OCI-LY7 (cell line): Measurements from ENCODE around the gene CATSPER3. TPM values are rescaled to one million over a fixed set of nuclear protein-coding genes. Genes with fewer than 3 reads are reported as not detected.

ENCODE experiments used
- BruUV-seq: library from RNA; stranded (reverse); fragments of 400-500 nt; replicated peaks from 2 replicates; lab custom pipeline; 2021; lab: Mats Ljungman, UMichigan
- CTCF ChIA-PET: fragments of 300-600 bp; sonication (Branson Sonifier 250); formaldehyde crosslinking; loops from one replicate; lab custom pipeline; 2022; ENCODE audit warnings: antibody characterized with exemption; ENCODE audit not compliant: unreplicated experiment; lab: Charles Lee
- POLR2A ChIA-PET: fragments of 300-600 bp; sonication (Branson Sonifier 250); formaldehyde crosslinking; loops from one replicate; lab custom pipeline; 2022; ENCODE audit warnings: antibody characterized with exemption; lab: Charles Lee
- DNase-seq: peaks from one replicate; pipeline ENCODE4 v3.0.0-alpha.2; 2015; ENCODE audit warnings: low spot score
- H2AFZ ChIP-seq: fragments of 200-600 bp; sonication (generic), shearing (Covaris generic); 2 replicates; pipeline ENCODE4 v1.6.1; 2014; ENCODE audit warnings: mild to moderate bottlenecking, antibody characterized with exemption, low read length, moderate library complexity
- H3K27ac ChIP-seq: fragments of 200-600 bp; sonication (generic); 2 replicates; pipeline ENCODE4 v1.5.1; 2014; ENCODE audit warnings: mixed run types, low read depth, mild to moderate bottlenecking, moderate library complexity, low read length, inconsistent platforms; ENCODE audit not compliant: poor library complexity, severe bottlenecking
- H3K36me3 ChIP-seq: fragments of 200-600 bp; sonication (generic); 2 replicates; pipeline ENCODE4 v1.6.1; 2014; ENCODE audit warnings: mild to moderate bottlenecking, antibody characterized with exemption, low read length, moderate library complexity, mixed read lengths; ENCODE audit not compliant: insufficient read depth
- H3K4me1 ChIP-seq: fragments of 200-600 bp; sonication (generic); 2 replicates; pipeline ENCODE4 v1.5.1; 2014; ENCODE audit warnings: mild to moderate bottlenecking, low read length; ENCODE audit not compliant: insufficient read depth, poor library complexity, severe bottlenecking
- H3K4me2 ChIP-seq: fragments of 200-600 bp; sonication (generic); 2 replicates; pipeline ENCODE4 v1.6.1; 2014; ENCODE audit warnings: mild to moderate bottlenecking, low read length
- H3K4me3 ChIP-seq: fragments of 200-600 bp; sonication (generic); 2 replicates; pipeline ENCODE4 v1.5.1; 2014; ENCODE audit warnings: mild to moderate bottlenecking, low read depth, low read length; ENCODE audit not compliant: poor library complexity, severe bottlenecking
- H3K79me2 ChIP-seq: fragments of 200-600 bp; sonication (generic); 2 replicates; pipeline ENCODE4 v1.6.1; 2016; ENCODE audit warnings: low read depth, mild to moderate bottlenecking, low read length, moderate library complexity, mixed read lengths; ENCODE audit not compliant: insufficient read depth
- H3K9me2 ChIP-seq: fragments of 200-600 bp; sonication (generic); 2 replicates; pipeline ENCODE4 v1.6.1; 2016; ENCODE audit warnings: mild to moderate bottlenecking, low read length, mixed read lengths; ENCODE audit not compliant: insufficient read depth
- H3K9me3 ChIP-seq: fragments of 200-600 bp; sonication (generic); 2 replicates; pipeline ENCODE4 v1.6.1; 2014; ENCODE audit warnings: mild to moderate bottlenecking, mixed run types, low read length, mixed read lengths
- H4K20me1 ChIP-seq: fragments of 200-600 bp; sonication (generic); 2 replicates; pipeline ENCODE4 v1.6.1; 2014; ENCODE audit warnings: mild to moderate bottlenecking, antibody characterized with exemption, low read length, moderate library complexity, mixed read lengths; ENCODE audit not compliant: insufficient read depth
- EZH2phosphoT487 ChIP-seq: fragments of 200-600 bp; sonication (generic); IDR thresholded peaks from 2 replicates; pipeline ENCODE4 v1.6.1; 2018; ENCODE audit warnings: low read depth, borderline replicate concordance, mild to moderate bottlenecking, mixed run types, antibody characterized with exemption, low read length, moderate library complexity, mixed read lengths
- intact Hi-C: fragments of 100-400 bp; cut with micrococcal nuclease; formaldehyde crosslinking; loops from one replicate; pipeline ENCODE4 v1.10.0; 2022; ENCODE audit not compliant: unreplicated experiment
- total RNA-seq, 2 experiments: library from RNA; depleted of rRNA in 1 of 2; stranded (reverse); fragments of >200 nt in 1 of 2; shearing (Covaris generic) in 1 of 2; gene quantifications; 2 replicates each; pipeline ENCODE4 v1.2.3, GENCODE V29; 2014 to 2022
- TF ChIP-seq, protein P1 (sequence below): fragments of 200-600 bp; sonication (generic); conservative IDR thresholded peaks from 2 replicates; pipeline ENCODE4 v1.5.1; 2014; ENCODE audit warnings: mild to moderate bottlenecking, antibody characterized with exemption, low read length, moderate library complexity, mixed read lengths

The CATSPER3 gene
- total RNA-seq, 2 experiments from 2014 or later = 0.61 TPM; not detected in 1

DNA sequence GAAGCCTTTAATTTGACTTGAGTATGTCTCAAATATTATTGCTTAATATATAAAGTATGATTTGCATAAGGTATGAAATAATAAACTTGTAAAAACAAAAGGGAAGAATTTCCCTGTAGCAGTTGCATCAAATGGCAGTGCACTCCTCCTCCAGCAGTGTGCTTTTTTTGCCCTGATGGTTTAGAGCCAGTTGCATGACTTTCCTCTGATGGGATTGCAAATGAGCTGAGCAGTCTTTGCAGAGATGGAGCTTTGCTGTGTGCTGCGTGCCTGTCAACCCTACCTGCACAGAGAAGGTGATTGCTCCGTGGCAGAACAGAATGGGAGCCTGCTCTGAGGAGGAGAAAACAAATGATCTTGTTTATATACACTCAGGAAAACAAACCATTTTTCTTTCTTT lies 22.7 kb upstream of the CATSPER3 start:
- CTCF ChIA-PET = no interaction called here

GRCh38 chr5:134948911-134949310 lies 18.8 kb upstream of the CATSPER3 start:
- intact Hi-C loops = no loop called here
- Histone ChIP-seq H4K20me1 (no peaks in the 10 kb centered on the region), H3K9me2 (no peaks in the 10 kb centered on the region), H3K9me3 (0 out of 2 replicates have a peak, but pooled peaks cover 1% of the 10 kb centered on the region), H3K36me3 (no peaks in the 10 kb centered on the region), H3K79me2 (no peaks in the 10 kb centered on the region), H3K4me3 (no peak overlapping the region), H3K4me2 (no peak overlapping the region), H3K4me1 (no peaks in the 10 kb centered on the region), H2AFZ (no peak overlapping the region), H3K27ac (no peak overlapping the region)
- ChIA-PET POLR2A (interaction anchor here (0.5 to 2.1 kb wide), 4 partner anchors 14 to 230 kb away, joined by 3 to 9 read pairs (median 6); no protein-coding TSS in a partner anchor), CTCF (interaction anchor here (0.6 kb wide), 1 partner anchor 106 kb away, joined by 4 read pairs; no protein-coding TSS in a partner anchor)
- no peak for DNase-seq
- TF ChIP-seq, protein P1, sequence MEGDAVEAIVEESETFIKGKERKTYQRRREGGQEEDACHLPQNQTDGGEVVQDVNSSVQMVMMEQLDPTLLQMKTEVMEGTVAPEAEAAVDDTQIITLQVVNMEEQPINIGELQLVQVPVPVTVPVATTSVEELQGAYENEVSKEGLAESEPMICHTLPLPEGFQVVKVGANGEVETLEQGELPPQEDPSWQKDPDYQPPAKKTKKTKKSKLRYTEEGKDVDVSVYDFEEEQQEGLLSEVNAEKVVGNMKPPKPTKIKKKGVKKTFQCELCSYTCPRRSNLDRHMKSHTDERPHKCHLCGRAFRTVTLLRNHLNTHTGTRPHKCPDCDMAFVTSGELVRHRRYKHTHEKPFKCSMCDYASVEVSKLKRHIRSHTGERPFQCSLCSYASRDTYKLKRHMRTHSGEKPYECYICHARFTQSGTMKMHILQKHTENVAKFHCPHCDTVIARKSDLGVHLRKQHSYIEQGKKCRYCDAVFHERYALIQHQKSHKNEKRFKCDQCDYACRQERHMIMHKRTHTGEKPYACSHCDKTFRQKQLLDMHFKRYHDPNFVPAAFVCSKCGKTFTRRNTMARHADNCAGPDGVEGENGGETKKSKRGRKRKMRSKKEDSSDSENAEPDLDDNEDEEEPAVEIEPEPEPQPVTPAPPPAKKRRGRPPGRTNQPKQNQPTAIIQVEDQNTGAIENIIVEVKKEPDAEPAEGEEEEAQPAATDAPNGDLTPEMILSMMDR = no peak
- no peak for TF ChIP-seq EZH2phosphoT487
- BruUV-seq = no TSS peak

More for the DNA sequence above, 22.7 kb upstream of the CATSPER3 start:
- Histone ChIP-seq H4K20me1 (no peaks in the 10 kb centered on the region), H3K4me1 (no peaks in the 10 kb centered on the region), H3K27ac (no peak overlapping the region), H2AFZ (no peak overlapping the region), H3K4me3 (no peak overlapping the region), H3K79me2 (no peaks in the 10 kb centered on the region), H3K36me3 (peaks cover 4% of the 10 kb centered on the region; the same call in 1 of the 2 replicates), H3K4me2 (no peak overlapping the region), H3K9me3 (no peaks in the 10 kb centered on the region), H3K9me2 (no peaks in the 10 kb centered on the region)
- intact Hi-C loops = no loop called here
- TF ChIP-seq EZH2phosphoT487 = no peak
- TF ChIP-seq, protein P1 = no peak
- POLR2A ChIA-PET = interaction anchor here (1.2 kb wide), 1 partner anchor 11 kb away, joined by 6 read pairs; no protein-coding TSS in a partner anchor
- no peak for DNase-seq
- no TSS peak for BruUV-seq

DNA sequence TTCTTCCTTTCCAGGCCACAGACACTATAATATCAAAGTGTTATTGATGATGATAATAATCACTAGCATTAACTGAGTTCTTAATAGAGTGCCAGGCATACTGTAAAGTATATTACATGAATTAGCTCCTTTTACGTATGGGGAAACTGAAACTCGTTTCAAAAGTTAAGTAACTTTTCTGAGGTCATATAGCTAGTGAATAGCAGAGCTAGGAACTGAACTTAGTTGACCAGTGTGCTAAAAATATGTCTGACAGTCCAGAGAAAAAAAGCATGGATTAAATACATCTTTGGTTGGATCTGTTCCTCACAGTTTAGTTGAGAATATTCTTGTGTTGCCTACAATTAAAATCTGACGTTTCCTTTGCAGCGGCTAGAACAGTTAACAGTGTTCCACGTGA lies 18.4 kb upstream of the CATSPER3 start:
- peaks cover 5% of the 10 kb centered on the region; the same call in 1 of the 2 replicates for H3K9me3 ChIP-seq
- no peaks in the 10 kb centered on the region for H3K9me2 ChIP-seq
- H3K79me2 ChIP-seq = no peaks in the 10 kb centered on the region
- H2AFZ ChIP-seq = no peak overlapping the region
- CTCF ChIA-PET = interaction anchor here (0.6 kb wide), 1 partner anchor 106 kb away, joined by 4 read pairs; no protein-coding TSS in a partner anchor
- no TSS peak for BruUV-seq
- no peak overlapping the region for H3K4me2 ChIP-seq
- no peak overlapping the region for H3K4me3 ChIP-seq
- intact Hi-C loops = no loop called here
- POLR2A ChIA-PET = interaction anchor here (0.5 to 2.1 kb wide), 3 partner anchors 14 to 21 kb away, joined by 3 to 9 read pairs (median 5); no protein-coding TSS in a partner anchor
- no peaks in the 10 kb centered on the region for H4K20me1 ChIP-seq
- no peak for TF ChIP-seq EZH2phosphoT487
- TF ChIP-seq, protein P1 = no peak
- H3K36me3 ChIP-seq = no peaks in the 10 kb centered on the region
- H3K4me1 ChIP-seq = no peaks in the 10 kb centered on the region
- DNase-seq = no peak
- H3K27ac ChIP-seq = no peak overlapping the region
